ENCODE data around the gene FOXK2.

Gene FOXK2

GRCh38 chr17:82609655-82610054, 90.1 kb downstream of the FOXK2 start:
- no peak for DNase-seq (ENCODE audit: low spot score)

GRCh38 chr17:82611140-82612058, 91.9 kb downstream of the FOXK2 start:
- DNase-seq (ENCODE audit: low spot score), result no peak

GRCh38 chr17:82613283-82614094, 94.0 kb downstream of the FOXK2 start:
- DNase-seq (ENCODE audit: low spot score), result no peak

- no peak for DNase-seq (ENCODE audit: low spot score)
Observed at GRCh38 chr17:82614095-82614631, 94.6 kb downstream of the FOXK2 start.

GRCh38 chr17:82615084-82616020, 95.8 kb downstream of the FOXK2 start:
- no peak for DNase-seq (ENCODE audit: low spot score)

- no peak for DNase-seq (ENCODE audit: low spot score)
Observed at GRCh38 chr17:82616021-82616711, 96.6 kb downstream of the FOXK2 start.

GRCh38 chr17:82619211-82619610, 99.7 kb downstream of the FOXK2 start:
- DNase-seq (ENCODE audit: low spot score), result no peak

- no peak for DNase-seq (ENCODE audit: low spot score)
Observed at GRCh38 chr17:82619641-82620040, 100.1 kb downstream of the FOXK2 start.

GRCh38 chr17:82623707-82624106, 104.2 kb downstream of the FOXK2 start:
- no peak for DNase-seq (ENCODE audit: low spot score)

GRCh38 chr17:82627405-82627804, 107.9 kb downstream of the FOXK2 start:
- DNase-seq (ENCODE audit: low spot score), result no peak

- no peak for DNase-seq (ENCODE audit: low spot score)
Observed at GRCh38 chr17:82629748-82630147, 110.2 kb downstream of the FOXK2 start.

GRCh38 chr17:82630212-82630611, 110.7 kb downstream of the FOXK2 start:
- no peak for DNase-seq (ENCODE audit: low spot score)

GRCh38 chr17:82631544-82631943, 112.0 kb downstream of the FOXK2 start:
- DNase-seq (ENCODE audit: low spot score), result no peak

GRCh38 chr17:82632451-82632850, 112.9 kb downstream of the FOXK2 start:
- DNase-seq (ENCODE audit: low spot score), result no peak

- no peak for DNase-seq (ENCODE audit: low spot score)
Observed at GRCh38 chr17:82633343-82633742, 113.8 kb downstream of the FOXK2 start.

GRCh38 chr17:82636626-82637598, 117.4 kb downstream of the FOXK2 start:
- DNase-seq (ENCODE audit: low spot score), result no peak

- DNase-seq (ENCODE audit: low spot score), result no peak
Observed at GRCh38 chr17:82638183-82638773, 118.7 kb downstream of the FOXK2 start.

- no peak for DNase-seq (ENCODE audit: low spot score)
Observed at GRCh38 chr17:82639628-82640027, 120.1 kb downstream of the FOXK2 start.

- DNase-seq (ENCODE audit: low spot score), result no peak
Observed at GRCh38 chr17:82640036-82640435, 120.5 kb downstream of the FOXK2 start.

Measured in HuH-7.5 (cell line).